GM23338 (cell line): Measurements from ENCODE around the gene MAGEC2. TPM values are rescaled to one million over a fixed set of nuclear protein-coding genes. Genes with fewer than 3 reads are reported as not detected.

Experiments used
- ATAC-seq: fragments of 200-7000 bp; cut with Tn5 transposase; 3 replicates; pipeline ENCODE4 v1.9.1; 2020
- DNase-seq: peaks from one replicate; pipeline ENCODE4 v3.0.0-alpha.2; 2015; ENCODE audit warnings: low spot score
- H2AFZ ChIP-seq: fragments of 200-600 bp; sonication (generic); 2 replicates; pipeline ENCODE4 v1.8.0; 2016; ENCODE audit warnings: antibody characterized with exemption, mild to moderate bottlenecking, moderate library complexity
- H3F3A ChIP-seq: fragments of 200-600 bp; sonication (generic); replicated peaks from 2 replicates; pipeline ENCODE4 v1.8.0; 2017; ENCODE audit warnings: antibody characterized with exemption, mixed run types, low read depth
- H3K27ac ChIP-seq: fragments of 200-600 bp; sonication (generic); 2 replicates; pipeline ENCODE4 v1.6.1; 2016; ENCODE audit warnings: low read depth
- H3K27me3 ChIP-seq: fragments of 200-600 bp; sonication (generic); 2 replicates; pipeline ENCODE4 v1.8.0; 2016; ENCODE audit warnings: mild to moderate bottlenecking, mixed run types, moderate library complexity; ENCODE audit not compliant: insufficient read depth
- H3K36me3 ChIP-seq: fragments of 200-600 bp; sonication (generic); 2 replicates; pipeline ENCODE4 v1.8.0; 2016; ENCODE audit warnings: mild to moderate bottlenecking; ENCODE audit not compliant: insufficient read depth
- H3K4me1 ChIP-seq: fragments of 200-600 bp; sonication (generic); 2 replicates; pipeline ENCODE4 v1.8.0; 2016; ENCODE audit warnings: mild to moderate bottlenecking, moderate library complexity; ENCODE audit not compliant: insufficient read depth
- H3K4me2 ChIP-seq: fragments of 200-600 bp; sonication (generic); 2 replicates; pipeline ENCODE4 v1.7.1; 2017; ENCODE audit warnings: mixed run types
- H3K4me3 ChIP-seq: fragments of 200-600 bp; sonication (generic); 2 replicates; pipeline ENCODE4 v1.6.1; 2016; ENCODE audit warnings: mixed run types
- H3K79me2 ChIP-seq: fragments of 200-600 bp; sonication (generic); replicated peaks from 2 replicates; pipeline ENCODE4 v1.8.0; 2017; ENCODE audit warnings: mild to moderate bottlenecking; ENCODE audit not compliant: insufficient read depth
- H3K9me2 ChIP-seq: fragments of 200-600 bp; sonication (generic); 2 replicates; pipeline ENCODE4 v1.8.0; 2017; ENCODE audit not compliant: insufficient read depth
- H4K20me1 ChIP-seq: fragments of 200-600 bp; sonication (generic); replicated peaks from 2 replicates; pipeline ENCODE4 v1.8.0; 2017; ENCODE audit warnings: mild to moderate bottlenecking; ENCODE audit not compliant: insufficient read depth
- H3K27ac Mint-ChIP-seq: 2 replicates; pipeline ENCODE4 v1.8.0; 2020; ENCODE audit warnings: inconsistent platforms, mild to moderate bottlenecking, moderate library complexity, mixed read lengths
- H3K27me3 Mint-ChIP-seq: 3 replicates; pipeline ENCODE4 v1.8.0; 2022; ENCODE audit warnings: low read depth, mild to moderate bottlenecking, moderate library complexity, mixed read lengths, inconsistent platforms; ENCODE audit not compliant: insufficient read depth, poor library complexity
- H3K36me3 Mint-ChIP-seq: 3 replicates; pipeline ENCODE4 v1.8.0; 2021; ENCODE audit warnings: low read depth, mild to moderate bottlenecking, inconsistent platforms, moderate library complexity, mixed read lengths
- H3K4me1 Mint-ChIP-seq: 3 replicates; pipeline ENCODE4 v1.8.0; 2020; ENCODE audit warnings: mild to moderate bottlenecking, inconsistent platforms, mixed read lengths
- H3K4me3 Mint-ChIP-seq: 3 replicates; pipeline ENCODE4 v1.8.0; 2021; ENCODE audit warnings: moderate library complexity, mild to moderate bottlenecking, inconsistent platforms, mixed read lengths
- H3K9me3 Mint-ChIP-seq: 3 replicates; pipeline ENCODE4 v1.8.0; 2020; ENCODE audit warnings: moderate library complexity, mild to moderate bottlenecking, inconsistent platforms, mixed read lengths
- JUNB ChIP-seq: IDR thresholded peaks from one replicate; pipeline ENCODE4 v1.6.1; 2016; ENCODE audit warnings: antibody characterized with exemption; ENCODE audit not compliant: unreplicated experiment
- POLR2AphosphoS5 ChIP-seq: IDR thresholded peaks from 2 replicates; pipeline ENCODE4 v1.6.1; 2016; ENCODE audit warnings: antibody characterized with exemption, low read depth
- ZNF114 ChIP-seq: fragments of 250-450 bp; sonication (Bioruptor Pico); IDR thresholded peaks from 2 replicates; pipeline ENCODE4 v1.5.0; 2020; ENCODE audit warnings: mild to moderate bottlenecking, moderate library complexity
- ZNF331 ChIP-seq: fragments of 250-450 bp; sonication (Bioruptor Pico); IDR thresholded peaks from 2 replicates; pipeline ENCODE4 v1.5.0; 2020; ENCODE audit warnings: low read depth, mild to moderate bottlenecking, moderate library complexity
- ZNF462 ChIP-seq: fragments of 250-450 bp; sonication (Bioruptor Pico); IDR thresholded peaks from 2 replicates; pipeline ENCODE4 v1.5.0; 2020; ENCODE audit warnings: mild to moderate bottlenecking, moderate library complexity
- long read RNA-seq: library from polyadenylated mRNA; unstranded; transcript quantifications from one replicate; pipeline ENCODE4 v2.0.0, GENCODE V29; 2020; ENCODE audit not compliant: unreplicated experiment
- polyA plus RNA-seq: library from polyadenylated mRNA; unstranded; fragments of >200 nt; fragmentation: Nextera tagmentation; extraction: Ambion mirVana; gene quantifications from 2 replicates; pipeline ENCODE4 v1.2.1, GENCODE V29; 2016
- total RNA-seq: library from RNA; depleted of rRNA; stranded (reverse); fragments of >200 nt; shearing (Covaris generic); gene quantifications from 2 replicates; pipeline ENCODE4 v1.2.3, GENCODE V29; 2014; rRNA removed
- TF ChIP-seq, protein P1 (sequence below): IDR thresholded peaks from one replicate; pipeline ENCODE4 v1.6.1; 2018; ENCODE audit warnings: antibody characterized with exemption; ENCODE audit not compliant: unreplicated experiment

The MAGEC2 gene
- total RNA-seq (not detected in 2 replicates), polyA plus RNA-seq (not detected in 2 replicates)
- long read RNA-seq = 0 reads

- no peaks in the 10 kb centered on the region for H3K79me2 ChIP-seq
- H3K36me3 ChIP-seq = no peaks in the 10 kb centered on the region
- no peak within 1 kb of the TSS for H3K4me3 Mint-ChIP-seq
- DNase-seq (no peak), ATAC-seq (no peak)
- no peaks in the 10 kb centered on the region for H3K27me3 ChIP-seq
- H3K4me2 ChIP-seq = no peak within 1 kb of the TSS
- H3F3A ChIP-seq = no peaks in the 10 kb centered on the region
- H2AFZ ChIP-seq = no peak within 1 kb of the TSS
- H3K4me1 ChIP-seq = no peaks in the 10 kb centered on the region
- no peak for TF ChIP-seq ZNF331 (CRISPR knock-in tag)
- TF ChIP-seq, protein P1, sequence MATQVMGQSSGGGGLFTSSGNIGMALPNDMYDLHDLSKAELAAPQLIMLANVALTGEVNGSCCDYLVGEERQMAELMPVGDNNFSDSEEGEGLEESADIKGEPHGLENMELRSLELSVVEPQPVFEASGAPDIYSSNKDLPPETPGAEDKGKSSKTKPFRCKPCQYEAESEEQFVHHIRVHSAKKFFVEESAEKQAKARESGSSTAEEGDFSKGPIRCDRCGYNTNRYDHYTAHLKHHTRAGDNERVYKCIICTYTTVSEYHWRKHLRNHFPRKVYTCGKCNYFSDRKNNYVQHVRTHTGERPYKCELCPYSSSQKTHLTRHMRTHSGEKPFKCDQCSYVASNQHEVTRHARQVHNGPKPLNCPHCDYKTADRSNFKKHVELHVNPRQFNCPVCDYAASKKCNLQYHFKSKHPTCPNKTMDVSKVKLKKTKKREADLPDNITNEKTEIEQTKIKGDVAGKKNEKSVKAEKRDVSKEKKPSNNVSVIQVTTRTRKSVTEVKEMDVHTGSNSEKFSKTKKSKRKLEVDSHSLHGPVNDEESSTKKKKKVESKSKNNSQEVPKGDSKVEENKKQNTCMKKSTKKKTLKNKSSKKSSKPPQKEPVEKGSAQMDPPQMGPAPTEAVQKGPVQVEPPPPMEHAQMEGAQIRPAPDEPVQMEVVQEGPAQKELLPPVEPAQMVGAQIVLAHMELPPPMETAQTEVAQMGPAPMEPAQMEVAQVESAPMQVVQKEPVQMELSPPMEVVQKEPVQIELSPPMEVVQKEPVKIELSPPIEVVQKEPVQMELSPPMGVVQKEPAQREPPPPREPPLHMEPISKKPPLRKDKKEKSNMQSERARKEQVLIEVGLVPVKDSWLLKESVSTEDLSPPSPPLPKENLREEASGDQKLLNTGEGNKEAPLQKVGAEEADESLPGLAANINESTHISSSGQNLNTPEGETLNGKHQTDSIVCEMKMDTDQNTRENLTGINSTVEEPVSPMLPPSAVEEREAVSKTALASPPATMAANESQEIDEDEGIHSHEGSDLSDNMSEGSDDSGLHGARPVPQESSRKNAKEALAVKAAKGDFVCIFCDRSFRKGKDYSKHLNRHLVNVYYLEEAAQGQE = no peak
- no peak for TF ChIP-seq POLR2AphosphoS5
- TF ChIP-seq JUNB = no peak
- no peak for TF ChIP-seq ZNF462 (CRISPR knock-in tag)
- TF ChIP-seq ZNF114 (CRISPR knock-in tag) = no peak
- H3K27ac ChIP-seq = no peak within 1 kb of the TSS
- H4K20me1 ChIP-seq = no peaks in the 10 kb centered on the region
- peaks cover 3% of the 10 kb centered on the region; the same call in 1 of the 3 replicates for H3K36me3 Mint-ChIP-seq
- H3K4me3 ChIP-seq = no peak within 1 kb of the TSS
- peaks cover 1% of the 10 kb centered on the region for H3K27me3 Mint-ChIP-seq
- no peaks in the 10 kb centered on the region for H3K4me1 Mint-ChIP-seq
- H3K9me3 Mint-ChIP-seq = peaks cover 6% of the 10 kb centered on the region; the same call in 2 of the 3 replicates
- H3K27ac Mint-ChIP-seq = no peak within 1 kb of the TSS
- H3K9me2 ChIP-seq = no peaks in the 10 kb centered on the region
These were observed at the start of gene MAGEC2 for GRCh38 chrX:142204522-142205433. MAGEC2 (minus strand) TSS chrX:142205290; CDS start chrX:142203987, 1,303 bp downstream.
